GM19397 (cell line): Measurements from ENCODE around the gene GPR63.

Source experiments
- ATAC-seq: cut with Tn5 transposase; IDR thresholded peaks from one replicate; pipeline ENCODE4 v1.9.1; 2021; ENCODE audit warnings: mild to moderate bottlenecking, moderate library complexity; ENCODE audit not compliant: unreplicated experiment

GPR63 gene

DNA sequence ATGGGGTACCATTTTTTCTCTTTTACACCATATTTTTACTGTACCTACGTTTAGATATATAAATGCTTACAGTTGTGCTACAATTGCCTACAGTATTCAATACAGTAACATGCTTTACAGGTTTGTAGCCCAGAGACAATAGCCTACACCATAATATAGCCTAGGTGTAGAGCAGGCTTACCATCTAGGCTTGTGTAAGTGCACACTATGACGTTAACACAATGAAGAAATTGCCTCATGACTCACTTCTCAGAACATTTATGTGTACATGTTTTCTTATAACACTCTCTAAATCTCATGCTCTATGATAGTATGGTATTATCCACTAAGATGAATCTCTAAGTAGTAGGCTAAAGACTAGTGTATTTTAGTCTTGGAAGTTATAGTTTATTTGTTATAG, 13.5 kb downstream of the GPR63 start:
- ATAC-seq, result no peak

GRCh38 chr6:96821034-96821433, 16.2 kb downstream of the GPR63 start:
- ATAC-seq, result no peak

DNA sequence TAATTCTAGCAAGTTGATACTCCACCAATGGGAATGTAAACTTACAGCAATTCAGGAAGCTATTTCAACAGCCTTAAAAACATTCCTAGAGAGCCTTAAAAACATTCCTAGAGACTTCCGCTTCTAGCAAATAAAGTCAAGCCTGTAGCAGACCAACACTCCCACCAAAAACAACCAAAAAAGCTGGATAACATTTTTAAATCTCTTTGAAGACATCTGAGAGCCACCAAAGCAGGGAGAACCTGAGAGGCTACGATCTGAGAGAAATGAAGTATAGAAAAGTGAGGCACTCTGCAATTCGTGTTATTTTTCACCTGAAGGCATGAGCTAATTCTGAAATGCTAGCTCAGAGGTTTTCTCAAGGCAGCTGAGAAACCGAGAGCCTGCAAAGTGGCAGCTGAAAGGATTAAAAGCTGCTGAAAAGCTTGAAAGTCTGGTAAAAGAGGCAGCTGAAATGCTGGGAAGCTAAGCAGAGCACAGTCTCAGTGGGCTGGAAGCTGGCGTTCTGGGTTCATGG, 20.9 kb downstream of the GPR63 start:
- ATAC-seq, result no peak

DNA sequence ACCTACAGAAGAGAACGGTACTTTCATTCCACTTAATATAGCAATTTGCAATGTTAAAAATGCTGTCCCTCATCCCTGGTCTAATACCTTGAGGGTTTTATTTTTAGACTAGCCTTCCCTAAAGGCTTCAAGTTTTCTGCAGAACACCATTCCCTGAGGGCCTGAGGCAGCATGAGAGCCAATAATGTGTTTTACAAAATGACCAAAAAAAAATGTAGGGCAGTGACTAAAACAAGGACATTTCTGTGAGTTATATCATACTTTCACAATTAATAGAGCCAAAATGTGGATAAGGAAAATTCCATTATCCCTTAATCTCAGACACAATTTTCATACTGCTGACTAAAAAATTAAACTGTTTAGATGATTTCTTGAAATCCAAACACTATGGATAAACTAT, 22.7 kb downstream of the GPR63 start:
- ATAC-seq, result no peak

DNA sequence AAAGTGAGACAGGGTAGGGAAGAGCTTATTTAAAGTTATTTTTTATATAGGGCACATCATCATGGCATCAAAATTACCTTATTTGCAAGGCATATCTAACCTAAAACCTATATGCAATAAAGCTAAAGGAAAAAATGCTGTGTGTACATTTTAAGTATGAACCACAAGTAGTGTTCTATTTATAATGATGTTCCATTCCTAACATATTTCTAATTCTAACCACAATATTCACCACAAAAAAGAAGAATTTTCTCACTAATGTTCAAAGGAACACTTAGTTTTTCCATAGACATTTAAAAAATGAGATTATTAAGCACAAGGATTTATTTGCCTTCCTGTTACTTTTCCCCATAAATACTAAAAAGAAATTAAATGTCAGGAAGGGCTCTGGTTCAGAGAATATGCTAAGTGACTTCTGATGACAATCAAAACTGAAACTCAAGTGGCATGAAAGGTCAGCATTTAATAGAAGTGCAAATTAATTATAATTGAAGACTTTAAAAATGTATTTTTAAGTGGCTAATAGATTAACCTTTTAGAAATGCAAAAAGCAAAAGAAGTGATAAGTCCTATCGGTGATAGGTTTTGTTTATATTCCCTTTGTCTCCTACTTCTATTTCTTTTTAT, 25.1 kb downstream of the GPR63 start:
- ATAC-seq, result no peak

DNA sequence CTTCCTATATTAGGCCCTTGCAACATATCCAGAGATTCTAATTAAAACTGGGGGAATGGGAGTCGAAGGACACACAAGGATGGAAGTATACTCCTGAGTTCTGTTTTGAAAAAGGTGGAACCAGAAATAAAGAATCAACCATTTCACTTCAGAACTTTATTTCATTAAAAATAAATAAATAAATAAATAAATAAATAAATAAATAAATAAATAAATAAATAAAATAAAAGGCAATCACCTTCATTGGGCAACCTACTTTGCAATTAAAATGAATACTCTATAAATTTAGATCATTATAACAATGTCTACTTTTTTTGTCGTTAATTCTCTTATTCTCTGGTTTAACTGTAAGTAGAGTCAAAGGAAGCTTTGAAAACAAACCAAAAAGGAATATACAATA, 25.6 kb downstream of the GPR63 start:
- no peak for ATAC-seq

- no peak for ATAC-seq
Measured at GRCh38 chr6:96811136-96811535, 26.1 kb downstream of the GPR63 start.

- no peak for ATAC-seq
Measured at GRCh38 chr6:96809119-96809518, 28.2 kb downstream of the GPR63 start.

GRCh38 chr6:96803106-96803481, 34.2 kb downstream of the GPR63 start:
- ATAC-seq, result no peak

DNA sequence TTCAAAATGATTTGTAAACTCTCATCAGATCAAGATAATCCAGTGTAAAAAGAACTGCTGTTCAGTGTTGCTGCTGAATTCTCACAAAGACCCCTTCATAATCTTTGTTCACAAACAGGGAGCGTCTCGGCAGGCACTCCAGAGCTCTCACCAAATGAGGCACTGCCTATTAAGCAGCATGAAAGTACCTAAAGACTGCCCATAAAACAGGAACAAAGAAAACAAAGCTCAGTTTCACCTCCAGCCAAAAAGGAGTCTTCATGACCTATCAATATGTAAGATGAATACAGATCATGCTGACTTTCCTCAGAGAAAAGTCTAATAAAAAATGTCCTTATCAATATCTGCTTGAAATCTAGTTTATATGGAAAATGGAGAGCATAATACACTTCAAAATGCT, 41.8 kb downstream of the GPR63 start:
- no peak for ATAC-seq

GRCh38 chr6:96794980-96795379, 42.3 kb downstream of the GPR63 start:
- no peak for ATAC-seq

GRCh38 chr6:96792561-96793190, 44.6 kb downstream of the GPR63 start:
- ATAC-seq, result no peak

- no peak for ATAC-seq
Measured at GRCh38 chr6:96789871-96790270, 47.4 kb downstream of the GPR63 start.

- ATAC-seq, result no peak
Measured at GRCh38 chr6:96787846-96788580, 49.3 kb downstream of the GPR63 start.

- ATAC-seq, result no peak
Measured at GRCh38 chr6:96786336-96786735, 50.9 kb downstream of the GPR63 start.

- no peak for ATAC-seq
Measured at GRCh38 chr6:96784650-96785049, 52.6 kb downstream of the GPR63 start.

GRCh38 chr6:96783307-96783706, 54.0 kb downstream of the GPR63 start:
- ATAC-seq, result no peak

DNA sequence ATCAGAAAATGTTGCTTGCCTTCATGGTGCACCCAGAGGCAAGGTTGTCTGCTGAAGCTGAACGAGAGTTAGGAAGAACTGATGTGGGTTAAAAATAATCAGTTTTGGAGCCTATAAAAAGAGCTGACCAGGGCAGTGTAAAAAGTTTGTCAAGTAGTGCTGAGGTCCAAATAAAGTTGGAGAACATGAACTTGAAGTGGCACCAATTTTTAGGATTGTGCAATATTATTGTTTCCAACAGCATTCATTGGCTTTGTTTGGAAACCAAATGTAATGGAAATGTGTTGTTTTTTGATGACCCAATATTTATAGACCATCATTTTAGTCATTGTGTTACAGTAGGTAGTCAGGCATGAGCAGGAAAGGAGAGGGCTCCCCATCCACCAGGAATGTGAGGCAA, 55.7 kb downstream of the GPR63 start:
- ATAC-seq, result no peak

GRCh38 chr6:96777113-96777512, 60.2 kb downstream of the GPR63 start:
- no peak for ATAC-seq

DNA sequence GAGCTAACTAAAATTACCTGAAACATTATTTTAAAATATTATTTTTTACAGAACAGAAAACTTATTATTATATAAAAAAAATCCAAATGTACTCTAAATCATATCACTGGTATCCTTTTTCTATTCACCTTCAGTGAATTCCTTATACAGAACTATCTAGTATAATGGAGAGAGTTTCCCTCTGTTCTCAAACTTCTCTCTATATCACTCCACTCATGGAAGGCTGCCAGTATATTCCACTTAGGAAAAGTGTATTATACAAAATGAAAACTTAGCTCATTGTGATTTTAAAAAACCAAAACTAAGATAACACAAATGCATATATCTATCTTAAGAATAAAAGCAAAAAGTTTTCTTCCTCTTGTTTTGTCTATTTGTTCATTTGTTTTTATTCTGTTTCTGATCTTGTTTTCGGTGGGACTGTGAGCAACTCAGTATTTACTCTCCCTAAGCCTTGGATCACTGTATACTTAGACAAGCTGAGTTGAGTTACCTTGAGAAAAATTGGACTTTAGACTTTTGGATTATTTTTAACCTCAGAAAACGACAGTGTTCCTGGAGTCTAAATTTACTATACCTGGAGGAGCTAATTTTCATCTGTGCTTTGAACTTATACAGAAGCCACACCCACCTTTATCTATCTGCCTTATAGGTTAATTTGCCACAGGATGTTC, 61.4 kb downstream of the GPR63 start:
- no peak for ATAC-seq

GRCh38 chr6:96766769-96767168, 70.5 kb downstream of the GPR63 start:
- no peak for ATAC-seq

GRCh38 chr6:96762599-96762998, 74.7 kb downstream of the GPR63 start:
- no peak for ATAC-seq
